Gastrocnemius medialis (tissue), 4 donors: Measurements from ENCODE around the gene EGFL7.

Experiments used
- CTCF ChIP-seq, 5 experiments: fragments of 450-650 bp in 3 of 5; fragments of 200-600 bp in 2 of 5; sonication (generic) in 2 of 5; IDR thresholded peaks in 4 of 5; conservative IDR thresholded peaks in 1 of 5; 1 replicate in 4 of 5; 2 replicates in 1 of 5; pipeline ENCODE4 v1.5.1; 2016 to 2019; ENCODE audit warnings: antibody characterized with exemption in 5 of 5, mild to moderate bottlenecking in 3 of 5, moderate library complexity in 3 of 5
- POLR2A ChIP-seq, 2 donors: fragments of 450-650 bp; IDR thresholded peaks; one replicate each; pipeline ENCODE4 v1.6.1; 2017; ENCODE audit warnings: antibody characterized with exemption in 2 of 2, mild to moderate bottlenecking in 2 of 2, moderate library complexity in 2 of 2

GRCh38 chr9:136703276-136703860 lies 40.7 kb downstream of the EGFL7 start:
- TF ChIP-seq CTCF (IDR thresholded peaks at IDR 0.05 in 4 of 5, conservative IDR thresholded peaks at IDR 0.05 in 1 of 5) (no peak), POLR2A (IDR thresholded peaks at IDR 0.05) (no peak)
